HepG2 (cell line): ENCODE data around the gene LST1. TPM values are rescaled to one million over a fixed set of nuclear protein-coding genes. Genes with fewer than 3 reads are reported as not detected.

Experiments
- ATAC-seq: fragments of 200-7000 bp; cut with Tn5 transposase; 3 replicates; pipeline ENCODE4 v1.9.1; 2020; ENCODE audit warnings: mild to moderate bottlenecking, moderate library complexity
- BruUV-seq: library from RNA; stranded (reverse); fragments of 400-500 nt; replicated peaks from 2 replicates; lab custom pipeline; 2021; lab: Mats Ljungman, UMichigan
- CTCF ChIA-PET: fragments of 300-600 bp; formaldehyde crosslinking; extraction: SDS; loops from one replicate; lab custom pipeline; 2021; ENCODE audit warnings: low total read pairs, inconsistent platforms, low intra/inter-chr PET ratio; lab: Yijun Ruan, JAX
- POLR2A ChIA-PET: fragments of 350-600 bp; sonication (Branson Sonifier 250); formaldehyde crosslinking; loops from one replicate; lab custom pipeline; 2020; ENCODE audit warnings: antibody characterized with exemption, inconsistent platforms; lab: Yijun Ruan, JAX
- DNase-seq: peaks from one replicate; pipeline ENCODE4 v3.0.0-alpha.2; 2015; ENCODE audit warnings: low spot score
- FAIRE-seq: peaks from 3 replicates; lab custom pipeline; 2011; peaks lifted over from hg19 to GRCh38; lab: Jason Lieb, UNC
- H2AFZ ChIP-seq: one replicate; pipeline ENCODE4 v1.6.1; 2011; ENCODE audit warnings: low read length, inconsistent platforms
- H3K27ac ChIP-seq: fragments of 300-600 bp; 3 replicates; pipeline ENCODE4 v1.8.0; 2011; ENCODE audit warnings: mixed run types, mild to moderate bottlenecking, mixed read lengths, low read length, inconsistent platforms; ENCODE audit not compliant: insufficient read depth; ENCODE audit errors: extremely low read length
- H3K27me3 ChIP-seq, 2 experiments: fragments of 200-600 bp in 1 of 2; 2 replicates in 1 of 2; 3 replicates in 1 of 2; pipeline versions ENCODE4 v1.6.0 to v1.8.0; 2011; ENCODE audit warnings: low read length in 2 of 2, mild to moderate bottlenecking in 2 of 2, moderate library complexity in 2 of 2, inconsistent platforms in 1 of 2; ENCODE audit not compliant: insufficient read depth in 2 of 2, control insufficient read depth in 1 of 2
- H3K36me3 ChIP-seq, 2 experiments: fragments of 200-600 bp in 1 of 2; replicated peaks in 1 of 2; 2 replicates in 1 of 2; 3 replicates in 1 of 2; pipeline versions ENCODE4 v1.5.1 to v1.8.0; 2011; ENCODE audit warnings: low read length in 2 of 2, inconsistent platforms in 1 of 2; ENCODE audit not compliant: insufficient read depth in 2 of 2, control insufficient read depth in 1 of 2
- H3K4me1 ChIP-seq: 2 replicates; pipeline ENCODE4 v1.5.1; 2012; ENCODE audit warnings: low read length, inconsistent platforms; ENCODE audit not compliant: insufficient read depth
- H3K4me2 ChIP-seq: 2 replicates; pipeline ENCODE4 v1.6.0; 2011; ENCODE audit warnings: low read depth, low read length, inconsistent platforms
- H3K4me3 ChIP-seq, 3 experiments: fragments of 200-600 bp in 1 of 3; sonication (generic), shearing (Covaris generic) in 1 of 3; replicated peaks in 1 of 3; 2 replicates each; pipeline ENCODE4 v1.5.1; 2011 to 2016; ENCODE audit warnings: low read length in 3 of 3, inconsistent platforms in 2 of 3, low read depth in 2 of 3, mild to moderate bottlenecking in 2 of 3, control low read depth in 1 of 3, mixed read lengths in 1 of 3; ENCODE audit not compliant: insufficient read depth in 1 of 3
- H3K79me2 ChIP-seq: one replicate; pipeline ENCODE4 v1.6.1; 2011; ENCODE audit warnings: low read length, inconsistent platforms; ENCODE audit not compliant: insufficient read depth
- H3K9ac ChIP-seq: 2 replicates; pipeline ENCODE4 v1.6.0; 2011; ENCODE audit warnings: mild to moderate bottlenecking, low read depth, low read length, inconsistent platforms; ENCODE audit not compliant: insufficient read depth
- H3K9me3 ChIP-seq: 2 replicates; pipeline ENCODE4 v1.5.1; 2012; ENCODE audit warnings: mild to moderate bottlenecking, low read length
- H4K20me1 ChIP-seq: 2 replicates; pipeline ENCODE4 v1.6.0; 2011; ENCODE audit warnings: inconsistent platforms, mild to moderate bottlenecking, low read length, moderate library complexity; ENCODE audit not compliant: insufficient read depth
- CCAR2 ChIP-seq: fragments of 200-400 bp; formaldehyde crosslinking; optimal IDR thresholded peaks from 2 replicates; pipeline ENCODE3; 2018; ENCODE audit warnings: low read depth, mild to moderate bottlenecking, low read length, moderate library complexity
- E2F2 ChIP-seq: sonication (generic); formaldehyde crosslinking; IDR thresholded peaks from 2 replicates; pipeline ENCODE4 v1.4.0; 2020; ENCODE audit warnings: missing genetic modification reagents, borderline replicate concordance
- FOSL1 ChIP-seq: sonication (generic); formaldehyde crosslinking; IDR thresholded peaks from 2 replicates; pipeline ENCODE4 v1.9.0; 2021; ENCODE audit warnings: missing genetic modification reagents, borderline replicate concordance
- KMT2B ChIP-seq: IDR thresholded peaks from 2 replicates; pipeline ENCODE4 v1.6.1; 2016; ENCODE audit warnings: missing genetic modification reagents, missing compliant biosample characterization
- NR2C2 ChIP-seq: sonication (generic); formaldehyde crosslinking; IDR thresholded peaks from 2 replicates; pipeline ENCODE4 v1.4.0; 2020; ENCODE audit warnings: missing genetic modification reagents, mild to moderate bottlenecking, moderate library complexity, borderline replicate concordance
- RCOR2 ChIP-seq: IDR thresholded peaks from 2 replicates; pipeline ENCODE4 v1.6.1; 2016; ENCODE audit warnings: missing biosample characterization, missing genetic modification reagents
- ZBTB3 ChIP-seq: sonication (generic); formaldehyde crosslinking; IDR thresholded peaks from 2 replicates; pipeline ENCODE4 v1.4.0; 2020; ENCODE audit warnings: low read depth, mild to moderate bottlenecking, moderate library complexity, missing genetic modification reagents, borderline replicate concordance
- WGBS: methylation state at CpG from one replicate; pipeline ENCODE4 v1.1.6; 2017; ENCODE audit warnings: low lambda C conversion rate; 5-methylcytosine and 5-hydroxymethylcytosine counted together
- in situ Hi-C: cut with HindIII; loops from 2 replicates; pipeline ENCODE4 v1.10.0; 2017; ENCODE audit warnings: low pct_unique_long_range_greater_than_20kb; ENCODE audit not compliant: extremely low pct_ligation_motif_present
- intact Hi-C: fragments of 100-400 bp; cut with micrococcal nuclease; formaldehyde crosslinking; loops from one replicate; pipeline ENCODE4 v1.10.0; 2022; ENCODE audit not compliant: unreplicated experiment
- polyA plus RNA-seq, 8 experiments: library from polyadenylated mRNA; depleted of rRNA in 3 of 8; stranded (reverse) in 7 of 8; unstranded in 1 of 8; fragments of >200 nt; fragmentation: Illumina TruSeq in 4 of 8; extraction: Trizol in 4 of 8; gene quantifications; 2 replicates each; pipeline versions ENCODE4 v1.2.1 to v1.2.3, GENCODE V29; 2011 to 2016; ENCODE audit warnings: low read depth in 4 of 8, missing spikeins in 1 of 8, mixed read lengths in 1 of 8; ENCODE audit not compliant: insufficient read depth in 1 of 8
- total RNA-seq, 5 experiments: library from RNA; depleted of rRNA; stranded (reverse); fragments of >200 nt; fragmentation: Illumina TruSeq; extraction: Trizol; gene quantifications; 2 replicates each; pipeline ENCODE4 v1.2.3, GENCODE V29; 2016; ENCODE audit warnings: low read depth in 1 of 5

Gene LST1
- total and polyA plus RNA-seq, 2 of the 13 experiments (the other 11 are each of a cell fraction or from before 2014, with no cell fraction given): not detected

GRCh38 chr6:31544676-31545075 lies 41.4 kb upstream of the LST1 start (continued):
- TF ChIP-seq E2F2 (CRISPR knock-in tag): no peak
- no peak for TF ChIP-seq CCAR2
- no peak for TF ChIP-seq NR2C2 (CRISPR knock-in tag)
- no peak for TF ChIP-seq ZBTB3
- TF ChIP-seq, all 625 proteins: peak for 0

- no peak overlapping the region for H3K4me2 ChIP-seq
- H2AFZ ChIP-seq: no peak overlapping the region
- POLR2A ChIA-PET: interaction anchor here (4.6 kb wide), 1 partner anchor 52 kb away, joined by 36 read pairs; no protein-coding TSS in a partner anchor
- peaks cover under 1 to 9% of the 10 kb centered on the region in 2 experiments for H3K36me3 ChIP-seq
- CTCF ChIA-PET: interaction anchor here (3.6 kb wide), 1 partner anchor 52 kb away, joined by 84 read pairs; no protein-coding TSS in a partner anchor
- no peak for TF ChIP-seq KMT2B (CRISPR knock-in tag)
- TF ChIP-seq RCOR2: no peak
- no peak for TF ChIP-seq FOSL1
- in situ Hi-C loops: loop anchor here (5.0 kb wide), 1 partner anchor 52 kb away; no protein-coding TSS in a partner anchor
- intact Hi-C loops: loop anchor here (5.0 to 10.0 kb wide), 2 partner anchors 37 to 110 kb away; partner anchors contain the start of genes APOM, BAG6 and LTB
- H3K79me2 ChIP-seq: peaks cover 34% of the 10 kb centered on the region
- no peak for FAIRE-seq
- 47% methylated on average over 7 of the region's 7 CpGs for WGBS
- no peak for ATAC-seq
- no peak overlapping the region for H3K4me3 ChIP-seq
- no peaks in the 10 kb centered on the region for H3K9me3 ChIP-seq
- peaks cover 46% of the 10 kb centered on the region for H3K4me1 ChIP-seq
- peaks cover 8% of the 10 kb centered on the region for H4K20me1 ChIP-seq
- no peak overlapping the region for H3K27ac ChIP-seq
- no peak for DNase-seq
- no peaks in the 10 kb centered on the region; a peak in 2 of 5 replicates for H3K27me3 ChIP-seq
- H3K9ac ChIP-seq: no peak overlapping the region
- BruUV-seq: no TSS peak
Measured at GRCh38 chr6:31545291-31545690, 40.8 kb upstream of the LST1 start.
